GM18507 (cell line): ENCODE results near the gene LCE4A.
"Not testable (repeated sequence)": the region's sequence is repeated elsewhere in the genome, so short reads cannot be mapped to it uniquely, and the experiment has no call there.

ENCODE experiments used
- DNase-seq: peaks from one replicate; pipeline ENCODE4 v3.0.0; 2011; ENCODE audit warnings: low read depth; ENCODE audit not compliant: insufficient read length; ENCODE audit errors: extremely low spot score
- FAIRE-seq: peaks from 2 replicates; lab custom pipeline; 2011; peaks lifted over from hg19 to GRCh38; lab: Jason Lieb, UNC

LCE4A gene, protein sequence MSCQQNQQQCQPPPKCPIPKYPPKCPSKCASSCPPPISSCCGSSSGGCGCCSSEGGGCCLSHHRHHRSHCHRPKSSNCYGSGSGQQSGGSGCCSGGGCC

GRCh38 chr1:152707860-152708259 is at the start of gene LCE4A:
LCE4A (plus strand) TSS chr1:152708160; CDS start chr1:152709076, 916 bp downstream.
- no peak for FAIRE-seq
- DNase-seq, result no peak

DNA sequence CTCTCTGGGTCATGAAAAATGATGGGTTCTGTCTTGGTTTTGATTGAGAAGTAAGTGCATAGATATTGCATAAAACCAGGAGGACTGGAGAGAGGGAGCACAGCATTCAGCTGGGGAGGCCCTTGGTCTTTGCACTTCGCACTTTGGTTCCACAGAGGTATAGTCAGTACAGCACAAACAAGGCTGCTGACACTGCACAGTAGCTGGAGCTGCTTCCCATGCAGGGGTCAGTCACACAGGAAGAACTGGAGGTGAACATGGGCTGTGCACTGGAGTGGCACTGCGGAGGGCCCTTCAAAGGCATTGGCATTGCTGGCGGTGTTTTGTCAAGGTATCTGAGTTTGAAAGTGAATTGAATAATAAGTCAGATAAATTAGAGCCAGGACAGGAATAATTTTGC is 49.3 kb upstream of the LCE4A start:
- DNase-seq (no peak), FAIRE-seq (no peak)

- DNase-seq, result no peak
- FAIRE-seq, result no peak
These were observed 44.9 kb upstream of the LCE4A start, which contains the start of gene LCE2D for GRCh38 chr1:152663098-152663497. LCE2D (plus strand) TSS chr1:152663380; CDS start chr1:152664106, 726 bp downstream.

DNA sequence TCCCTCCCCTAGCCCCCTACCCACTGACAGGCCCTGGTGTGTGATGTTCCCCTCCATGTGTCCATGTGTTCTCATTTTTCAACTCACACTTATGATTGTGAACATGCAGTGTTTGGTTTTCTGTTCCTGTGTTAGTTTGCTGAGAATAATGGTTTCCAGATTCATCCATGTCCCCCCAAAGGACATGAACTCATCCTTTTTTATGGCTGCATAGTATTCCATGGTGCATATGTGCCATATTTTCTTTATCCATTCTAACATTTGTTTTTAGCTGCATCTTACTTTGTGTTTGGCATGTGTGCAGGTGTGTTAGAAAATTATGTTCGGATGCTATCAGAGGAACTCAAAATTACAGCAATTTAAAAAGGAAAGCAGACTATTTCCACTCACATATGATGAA is 41.8 kb upstream of the LCE4A start:
- DNase-seq, FAIRE-seq: not testable (repeated sequence)

DNA sequence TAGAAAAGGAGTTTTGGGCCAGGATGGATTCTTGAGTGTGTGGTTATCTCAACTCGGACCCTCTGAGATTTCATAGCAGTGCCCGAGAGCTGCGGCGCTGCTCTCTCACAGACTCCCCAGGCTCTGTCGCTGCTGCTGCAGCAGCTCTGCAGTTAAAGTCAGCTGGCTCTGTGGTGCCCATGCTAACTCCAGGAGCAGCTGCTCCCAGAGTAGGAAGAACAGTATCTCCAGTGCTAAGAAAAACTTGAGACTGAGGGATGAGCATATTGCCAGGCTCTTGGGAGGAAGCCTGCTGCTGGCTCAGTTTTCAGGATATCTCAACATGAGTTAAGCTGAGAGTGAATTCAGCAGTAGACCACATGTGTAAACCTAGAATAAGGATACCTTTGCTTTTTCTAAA is 40.3 kb upstream of the LCE4A start:
- FAIRE-seq (no peak), DNase-seq (no peak)

DNA sequence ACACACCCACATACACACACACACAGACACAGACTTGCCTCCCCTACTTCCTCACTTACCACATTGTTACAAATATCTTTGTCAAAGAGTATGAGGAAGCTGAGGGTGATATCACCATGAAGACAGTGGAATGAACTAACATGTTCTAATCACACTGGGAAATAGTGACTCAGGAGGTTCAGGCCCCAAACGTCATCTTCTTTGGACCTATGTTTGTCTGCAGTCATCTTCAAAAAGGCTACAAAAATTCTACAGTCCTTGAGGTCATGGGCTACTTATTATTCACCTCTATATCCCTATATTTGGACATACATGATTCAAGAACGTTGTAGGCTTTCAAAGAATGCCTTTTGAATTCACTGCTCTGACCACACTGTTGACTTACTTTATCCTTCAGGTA is 34.9 kb upstream of the LCE4A start:
- no peak for FAIRE-seq
- no peak for DNase-seq

DNA sequence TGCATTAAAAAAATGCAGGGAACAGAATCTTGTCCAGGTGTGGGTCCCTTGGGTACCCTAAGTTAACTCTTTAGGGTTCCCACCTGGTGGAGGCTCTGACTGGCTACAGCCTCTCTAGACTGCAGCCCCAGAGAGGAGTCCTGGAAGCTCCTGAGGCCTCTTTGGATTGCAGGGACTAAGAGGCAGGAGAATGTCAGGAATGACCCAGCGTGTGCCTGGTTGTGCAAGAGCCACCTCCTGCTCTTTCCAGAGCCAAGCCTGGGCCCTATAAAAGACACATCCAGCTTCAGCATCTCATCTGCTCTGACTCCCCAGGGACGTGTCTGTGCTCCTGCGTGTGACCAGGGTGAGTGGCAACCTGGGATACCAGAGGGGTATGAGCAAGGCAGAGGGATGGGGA is 33.0 kb upstream of the LCE4A start, which contains the start of gene LCE2C:
Gene LCE2C, plus strand, starts transcription at position 297 of the 400 bp plus-strand sequence. CDS start 737 bp downstream, outside the sequence.
- FAIRE-seq, DNase-seq: not testable (repeated sequence)

- DNase-seq (no peak), FAIRE-seq (no peak)
These were observed 28.5 kb upstream of the LCE4A start for GRCh38 chr1:152679459-152679858.

DNA sequence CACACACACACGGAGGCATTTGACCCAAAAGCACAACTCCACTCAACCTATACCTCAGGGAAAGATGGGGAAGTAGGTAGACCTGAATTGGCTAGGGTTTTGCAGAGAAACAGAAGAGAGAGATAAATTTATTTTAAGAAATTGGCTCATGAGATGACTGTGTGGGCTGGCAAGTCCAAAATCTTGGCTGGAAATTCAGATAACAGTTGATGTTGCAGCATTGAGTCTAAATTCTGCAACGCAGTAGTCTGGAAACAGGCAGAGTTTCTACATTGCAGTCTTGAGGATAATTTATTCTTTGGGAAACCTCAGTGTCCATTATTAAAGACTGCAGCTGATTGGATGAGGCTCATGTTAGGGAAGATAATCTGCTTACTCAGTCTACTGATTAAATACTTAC is 26.3 kb upstream of the LCE4A start:
- FAIRE-seq, result no peak
- DNase-seq, result no peak

GRCh38 chr1:152683846-152684245 is 24.1 kb upstream of the LCE4A start:
- no peak for FAIRE-seq
- no peak for DNase-seq

GRCh38 chr1:152685823-152686222 is 22.1 kb upstream of the LCE4A start, which contains the start of gene LCE2B:
LCE2B (plus strand) TSS chr1:152686123; CDS start chr1:152686844, 721 bp downstream.
- DNase-seq, FAIRE-seq: not testable (repeated sequence)

- FAIRE-seq (no peak), DNase-seq (no peak)
These were observed 10.0 kb upstream of the LCE4A start, which contains the start of gene LCE2A for GRCh38 chr1:152697701-152698600. LCE2A (plus strand) TSS chr1:152698345; CDS start chr1:152698902, 557 bp downstream.

GRCh38 chr1:152699746-152700145 is 8.2 kb upstream of the LCE4A start:
- DNase-seq (no peak), FAIRE-seq (no peak)

DNA sequence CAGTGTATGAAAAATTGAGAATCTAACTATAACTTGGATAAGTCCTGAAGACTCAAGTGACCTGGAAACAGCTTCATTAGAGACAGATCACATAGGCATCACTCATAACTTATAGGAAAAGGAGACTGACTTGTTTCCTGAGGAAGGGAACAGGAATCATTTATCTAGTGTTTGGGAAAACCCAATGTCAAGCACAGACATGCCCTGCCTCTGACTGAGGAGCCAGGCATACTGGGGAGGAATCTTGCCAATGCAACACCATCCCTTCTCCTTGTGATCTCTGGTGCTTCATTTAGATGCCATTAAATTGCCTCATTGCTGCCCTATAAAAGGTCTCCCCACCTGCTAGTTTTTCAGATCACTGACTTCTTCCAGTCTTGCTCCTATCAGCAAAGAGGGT is 10.3 kb downstream of the LCE4A start:
- DNase-seq (no peak), FAIRE-seq (no peak)

DNA sequence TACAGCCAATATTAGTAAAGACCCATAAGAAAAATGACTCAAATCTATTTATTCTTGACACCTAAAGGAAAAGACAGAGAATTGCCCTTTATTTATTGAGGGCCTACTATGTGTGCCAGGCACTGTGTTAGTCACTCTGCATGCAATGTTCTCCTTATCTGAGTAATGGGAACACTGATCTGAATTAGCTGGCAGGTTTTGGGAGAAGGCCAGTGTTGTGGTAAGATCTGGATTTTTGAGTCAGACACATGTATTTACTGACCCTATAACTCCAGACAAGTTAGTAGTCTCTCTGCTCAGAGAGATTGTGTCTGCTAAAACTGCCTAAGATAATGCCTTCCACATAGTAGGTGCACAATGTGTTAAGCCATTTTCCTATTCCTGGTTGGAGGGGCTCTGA is 17.3 kb downstream of the LCE4A start:
- no peak for FAIRE-seq
- DNase-seq, result no peak

- FAIRE-seq (no peak), DNase-seq (no peak)
These were observed 21.0 kb downstream of the LCE4A start for GRCh38 chr1:152728986-152729385.

- no peak for FAIRE-seq
- no peak for DNase-seq
These were observed 27.7 kb downstream of the LCE4A start for GRCh38 chr1:152735648-152736047.

DNA sequence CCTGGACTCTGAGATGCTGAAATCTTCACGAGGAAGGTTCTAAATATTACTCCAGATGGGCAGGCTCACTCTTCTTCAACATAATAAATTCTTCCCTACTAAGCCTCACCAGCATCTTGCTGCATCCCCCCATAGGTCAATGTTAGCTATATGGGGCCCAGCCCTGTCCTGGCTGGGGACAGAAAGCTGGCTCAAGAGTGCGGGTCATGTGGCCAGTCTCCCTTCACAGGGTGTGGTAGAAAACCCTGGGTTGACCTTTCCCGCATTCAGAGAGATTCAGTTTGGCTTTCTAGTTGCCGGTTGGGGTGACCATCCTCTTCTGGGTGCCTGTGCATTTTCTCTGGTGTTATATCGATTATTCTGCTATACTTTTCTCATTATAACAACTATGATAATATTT is 30.0 kb downstream of the LCE4A start:
- DNase-seq (no peak), FAIRE-seq (no peak)

GRCh38 chr1:152739841-152740240 is 31.9 kb downstream of the LCE4A start:
- DNase-seq (no peak), FAIRE-seq (no peak)

DNA sequence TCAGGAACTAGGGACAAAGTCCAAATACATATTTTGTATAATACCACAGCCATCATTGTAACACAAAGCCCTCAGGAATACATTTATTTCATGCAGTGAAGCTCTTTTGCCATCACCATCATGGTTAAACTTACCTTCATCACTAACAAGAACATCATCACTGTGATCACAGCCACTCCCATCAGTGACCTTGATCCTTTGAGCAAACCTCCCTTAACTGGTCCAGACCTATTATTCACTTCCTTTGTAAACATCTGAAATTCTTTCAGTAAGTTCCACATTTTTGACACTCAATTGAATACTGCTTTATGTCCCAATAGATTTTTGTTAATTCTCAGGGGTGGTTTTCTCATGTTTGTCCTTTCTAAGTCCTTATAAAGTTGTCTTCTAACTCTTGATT is 33.7 kb downstream of the LCE4A start:
- FAIRE-seq (no peak), DNase-seq (no peak)
